K562 (cell line): ENCODE results near the gene ARPC1A. TPM values are rescaled to one million over a fixed set of nuclear protein-coding genes. Genes with fewer than 3 reads are reported as not detected.

Source experiments
- ATAC-seq: fragments of 200-7000 bp; cut with Tn5 transposase; 3 replicates; pipeline ENCODE4 v1.9.1; 2020; ENCODE audit warnings: moderate library complexity
- BruUV-seq: library from RNA; stranded (reverse); fragments of 400-500 nt; replicated peaks from 2 replicates; lab custom pipeline; 2021; lab: Mats Ljungman, UMichigan
- CTCF ChIA-PET: fragments of 300-600 bp; formaldehyde crosslinking; extraction: SDS; loops from one replicate; lab custom pipeline; 2021; ENCODE audit warnings: low intra/inter-chr PET ratio; lab: Yijun Ruan, JAX
- POLR2A ChIA-PET: fragments of 300-600, 350-650 bp; sonication (Branson Sonifier 250); formaldehyde crosslinking; extraction: SDS; loops from one replicate; lab custom pipeline; 2021; ENCODE audit warnings: antibody characterized with exemption, inconsistent platforms; lab: Yijun Ruan, JAX
- DNase-seq, 4 experiments: peaks; one replicate each; pipeline versions ENCODE4 v3.0.0 to v3.0.0-alpha.2; 2011 to 2018; ENCODE audit warnings: low spot score in 3 of 4, mixed read lengths in 3 of 4; ENCODE audit errors: extremely low read depth in 1 of 4
- FAIRE-seq: peaks from 2 replicates; lab custom pipeline; 2011; peaks lifted over from hg19 to GRCh38; lab: Jason Lieb, UNC
- H2AFZ ChIP-seq: 2 replicates; pipeline ENCODE4 v1.6.0; 2011; ENCODE audit warnings: low read depth, low read length, control low read depth, inconsistent platforms
- H3K27ac ChIP-seq: fragments of 200-600 bp; 3 replicates; pipeline ENCODE4 v1.8.0; 2011; ENCODE audit warnings: low read depth, mild to moderate bottlenecking, control low read depth, inconsistent platforms, low read length, moderate library complexity, mixed read lengths; ENCODE audit errors: extremely low read depth
- H3K27me3 ChIP-seq, 2 experiments: fragments of 300-600 bp in 1 of 2; 2 replicates in 1 of 2; 3 replicates in 1 of 2; pipeline versions ENCODE4 v1.6.0 to v1.8.0; 2011; ENCODE audit warnings: inconsistent platforms in 2 of 2, low read length in 2 of 2, mild to moderate bottlenecking in 1 of 2, mixed read lengths in 1 of 2, moderate library complexity in 1 of 2; ENCODE audit not compliant: control insufficient read depth in 2 of 2, insufficient read depth in 2 of 2
- H3K36me3 ChIP-seq: fragments of 300-600 bp; 3 replicates; pipeline ENCODE4 v1.8.0; 2011; ENCODE audit warnings: mild to moderate bottlenecking, low read length, inconsistent platforms; ENCODE audit not compliant: control insufficient read depth, insufficient read depth
- H3K4me1 ChIP-seq, 2 experiments: fragments of 200-600 bp in 1 of 2; replicated peaks in 1 of 2; 2 replicates in 1 of 2; 3 replicates in 1 of 2; pipeline versions ENCODE4 v1.5.1 to v1.8.0; 2011; ENCODE audit warnings: inconsistent platforms in 2 of 2, low read length in 2 of 2, mild to moderate bottlenecking in 1 of 2, mixed read lengths in 1 of 2, moderate library complexity in 1 of 2; ENCODE audit not compliant: control insufficient read depth in 2 of 2, insufficient read depth in 2 of 2
- H3K4me2 ChIP-seq: 2 replicates; pipeline ENCODE4 v1.6.1; 2011; ENCODE audit warnings: low read length, control low read depth, inconsistent platforms, mixed read lengths; ENCODE audit not compliant: insufficient read depth
- H3K4me3 ChIP-seq: fragments of 200-600 bp; sonication (generic), shearing (Covaris generic); 2 replicates; pipeline ENCODE4 v1.5.1; 2016; ENCODE audit warnings: control low read depth, inconsistent platforms
- H3K79me2 ChIP-seq: fragments of 200-600 bp; 3 replicates; pipeline ENCODE4 v1.8.0; 2011; ENCODE audit warnings: low read length, inconsistent platforms; ENCODE audit not compliant: control insufficient read depth, insufficient read depth
- H3K9ac ChIP-seq, 2 experiments: 2 replicates each; pipeline versions ENCODE4 v1.6.0 to v1.6.1; 2011; ENCODE audit warnings: low read depth in 2 of 2, low read length in 2 of 2, control low read depth in 1 of 2, inconsistent platforms in 1 of 2, mild to moderate bottlenecking in 1 of 2, mixed read lengths in 1 of 2; ENCODE audit not compliant: insufficient read depth in 1 of 2
- H3K9me1 ChIP-seq: one replicate; pipeline ENCODE4 v1.6.0; 2011; ENCODE audit warnings: inconsistent platforms, mild to moderate bottlenecking, low read length, moderate library complexity; ENCODE audit not compliant: control insufficient read depth, insufficient read depth
- H3K9me3 ChIP-seq: replicated peaks from 2 replicates; pipeline ENCODE4 v1.5.1; 2011; ENCODE audit warnings: low read depth, low read length, inconsistent platforms; ENCODE audit not compliant: control insufficient read depth, insufficient read depth
- H4K20me1 ChIP-seq: replicated peaks from 2 replicates; pipeline ENCODE4 v1.6.1; 2011; ENCODE audit warnings: low read length, inconsistent platforms, mixed read lengths; ENCODE audit not compliant: control insufficient read depth, insufficient read depth
- EGR1 ChIP-seq: fragments of 450-650 bp; conservative IDR thresholded peaks from 2 replicates; pipeline ENCODE4 v1.6.1; 2017; ENCODE audit warnings: mild to moderate bottlenecking
- KAT8 ChIP-seq: fragments of 450-650 bp; IDR thresholded peaks from 2 replicates; pipeline ENCODE4 v1.6.1; 2016; ENCODE audit warnings: low read depth, mild to moderate bottlenecking
- ZBED1 ChIP-seq: IDR thresholded peaks from 2 replicates; pipeline ENCODE4 v1.6.1; 2014
- ZBTB7A ChIP-seq: IDR thresholded peaks from 2 replicates; pipeline ENCODE4 v1.6.1; 2011; ENCODE audit warnings: low read depth, mild to moderate bottlenecking, low read length, moderate library complexity, borderline replicate concordance; ENCODE audit not compliant: control insufficient read depth
- ZNF41 ChIP-seq: fragments of 250-450 bp; sonication (Bioruptor Pico); conservative IDR thresholded peaks from 2 replicates; pipeline ENCODE4 v1.4.0; 2020; ENCODE audit warnings: mild to moderate bottlenecking
- WGBS: fragments of 100-300 bp; shearing (Covaris generic); methylation state at CpG from one replicate; pipeline ENCODE4 v1.1.6; 2016; ENCODE audit warnings: low coverage, mixed read lengths; ENCODE audit not compliant: insufficient coverage; ENCODE audit errors: missing lambda C conversion rate; 5-methylcytosine and 5-hydroxymethylcytosine counted together
- in situ Hi-C: fragments of 300-500 bp; cut with MboI; formaldehyde crosslinking; loops from 4 replicates; pipeline ENCODE4 v1.15.0; 2018; ENCODE audit warnings: inconsistent platforms, mixed read lengths
- intact Hi-C: fragments of 100-400 bp; cut with micrococcal nuclease; formaldehyde crosslinking; loops from 2 replicates; pipeline ENCODE4 v1.14.2; 2022
- polyA plus RNA-seq, 8 experiments: library from polyadenylated mRNA; depleted of rRNA in 4 of 8; stranded (reverse) in 5 of 8; unstranded in 3 of 8; fragments of >200 nt; fragmentation: Nextera tagmentation in 2 of 8; fragmentation: Illumina TruSeq in 1 of 8; extraction: Ambion mirVana in 2 of 8; extraction: Trizol in 1 of 8; gene quantifications; 2 replicates each; pipeline versions ENCODE4 v1.2.1 to v1.2.3, GENCODE V29; 2011 to 2014; ENCODE audit warnings: inconsistent platforms in 1 of 8, missing spikeins in 1 of 8
- total RNA-seq, 7 experiments: library from RNA; depleted of rRNA in 6 of 7; stranded (reverse); fragments of >200 nt in 6 of 7; fragmentation: Illumina TruSeq in 2 of 7; extraction: Trizol in 2 of 7; gene quantifications; 2 replicates each; pipeline versions ENCODE4 v1.2.1 to v1.2.3, GENCODE V29; 2011 to 2021; ENCODE audit warnings: low replicate concordance in 1 of 7
- TF ChIP-seq, protein P1 (sequence below): fragments of 450-650 bp; IDR thresholded peaks from 2 replicates; pipeline ENCODE4 v1.6.1; 2016; ENCODE audit warnings: missing biosample characterization, missing genetic modification characterization

The ARPC1A gene
- total and polyA plus RNA-seq, 9 of the 15 experiments (the other 6 are each of a cell fraction or from before 2014, with no cell fraction given) = 39.5 to 151 (median 86.1) TPM

DNA sequence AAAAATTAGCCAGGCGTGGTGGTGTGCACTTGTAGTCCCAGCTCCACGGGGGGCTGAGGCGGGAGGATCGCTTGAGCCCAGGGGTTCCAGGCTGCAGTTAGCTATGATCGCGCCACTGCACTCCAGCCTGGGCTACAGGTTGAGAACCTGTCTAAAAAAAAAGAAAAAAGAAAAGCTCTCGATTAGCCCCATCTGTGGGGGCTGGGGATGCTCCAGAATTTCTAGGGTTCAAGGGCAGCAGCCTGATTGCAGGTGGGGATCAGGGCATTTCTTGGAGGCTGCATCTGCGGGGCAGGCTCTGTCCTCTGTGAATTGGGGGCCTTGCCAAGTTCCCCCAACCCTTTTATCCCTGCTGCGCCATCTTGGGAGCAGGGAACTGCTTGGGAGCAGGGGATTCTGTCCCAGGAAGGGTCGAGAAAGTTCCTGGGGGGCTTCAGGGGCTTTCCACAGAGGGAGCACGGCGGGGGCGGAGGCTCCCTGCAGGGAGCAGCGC lies 651 bp upstream of the ARPC1A start:
- Histone ChIP-seq H3K4me3 (peak overlapping the region; percentile 85), H3K4me1 (peaks cover 25 to 30% of the 10 kb centered on the region in 2 experiments), H3K27me3 (no peaks in the 10 kb centered on the region), H2AFZ (peak overlapping the region; percentile 98), H3K9me1 (no peaks in the 10 kb centered on the region), H3K79me2 (peaks cover 52% of the 10 kb centered on the region), H3K9ac (peak overlapping the region; percentile 93 to 97), H3K36me3 (peaks cover 6% of the 10 kb centered on the region; the same call in 2 of the 3 replicates), H3K27ac (peak overlapping the region; percentile 84), H3K4me2 (peak overlapping the region; percentile 99), H3K9me3 (no peaks in the 10 kb centered on the region), H4K20me1 (no peaks in the 10 kb centered on the region; the same call in 1 of the 2 replicates)
- intact Hi-C loops = loop anchor here (5.0 kb wide), 2 partner anchors 37 to 62 kb away; no protein-coding TSS in a partner anchor
- ChIA-PET POLR2A (interaction anchor here (0.9 to 2.2 kb wide), 4 partner anchors 8 to 14 kb away, joined by 3 to 6 read pairs (median 4); no protein-coding TSS in a partner anchor), CTCF (no interaction called here)
- BruUV-seq = TSS peak; percentile 92
- DNase-seq = peak in 1 of 4 experiments; percentile 25
- in situ Hi-C loops = no loop called here
- TF ChIP-seq EGR1 (peak; percentile 10; the same call in 1 of the 2 replicates), ZBED1 (0 out of 2 replicates have a peak, but pooled peaks have one; percentile 19), ZNF41 (CRISPR knock-in tag) (no peak), ZBTB7A (peak; percentile 60), KAT8 (no peak)
- TF ChIP-seq, protein P1, sequence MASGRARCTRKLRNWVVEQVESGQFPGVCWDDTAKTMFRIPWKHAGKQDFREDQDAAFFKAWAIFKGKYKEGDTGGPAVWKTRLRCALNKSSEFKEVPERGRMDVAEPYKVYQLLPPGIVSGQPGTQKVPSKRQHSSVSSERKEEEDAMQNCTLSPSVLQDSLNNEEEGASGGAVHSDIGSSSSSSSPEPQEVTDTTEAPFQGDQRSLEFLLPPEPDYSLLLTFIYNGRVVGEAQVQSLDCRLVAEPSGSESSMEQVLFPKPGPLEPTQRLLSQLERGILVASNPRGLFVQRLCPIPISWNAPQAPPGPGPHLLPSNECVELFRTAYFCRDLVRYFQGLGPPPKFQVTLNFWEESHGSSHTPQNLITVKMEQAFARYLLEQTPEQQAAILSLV (tag) = no peak
- no peak for FAIRE-seq
- 10% methylated on average over 14 of the region's 14 CpGs for WGBS
- ATAC-seq = peak; percentile 3; the same call in 1 of the 3 replicates
